ENCODE measurements around the gene TEDC2. TPM values are rescaled to one million over a fixed set of nuclear protein-coding genes. Genes with fewer than 3 reads are reported as not detected.

TEDC2 gene
- total RNA-seq, 4 donors from 2014 or later: 0.33 to 0.91 TPM; not detected in 2

- in situ Hi-C loops (cut with MboI; ENCODE audit: low sequenced_read_pairs in 4 of 4): no loop called here
- Histone ChIP-seq H3K36me3 (no peaks in the 10 kb centered on the region), H3K27ac (no peak overlapping the region), H3K4me3 (no peak overlapping the region), H3K27me3 (no peaks in the 10 kb centered on the region), H3K4me1 (no peaks in the 10 kb centered on the region), H3K9me3 (no peaks in the 10 kb centered on the region)
- DNase-seq (no peak), ATAC-seq (no peak)
- intact Hi-C loops (cut with DNase I; ENCODE audit: low total_unique reads): no loop called here
- TF ChIP-seq POLR2A (IDR thresholded peaks at IDR 0.05) (no peak), CTCF (IDR thresholded peaks at IDR 0.05 in 4 of 5, conservative IDR thresholded peaks at IDR 0.05 in 1 of 5) (no peak)
Measured at GRCh38 chr16:2452650-2453049, 7.3 kb upstream of the TEDC2 start.

GRCh38 chr16:2455081-2455845, 4.6 kb upstream of the TEDC2 start:
- no peak for TF ChIP-seq POLR2A (IDR thresholded peaks at IDR 0.05)
- TF ChIP-seq CTCF (IDR thresholded peaks at IDR 0.05 in 4 of 5, conservative IDR thresholded peaks at IDR 0.05 in 1 of 5): no peak
- intact Hi-C loops (cut with DNase I; ENCODE audit: low total_unique reads) (no loop called here), in situ Hi-C loops (cut with MboI; ENCODE audit: low sequenced_read_pairs in 4 of 4) (no loop called here)
- Histone ChIP-seq H3K9me3 (no peaks in the 10 kb centered on the region), H3K27ac (no peak overlapping the region), H3K27me3 (no peaks in the 10 kb centered on the region), H3K4me1 (peaks cover 2 to 10% of the 10 kb centered on the region in 2 donors), H3K36me3 (no peaks in the 10 kb centered on the region), H3K4me3 (no peak overlapping the region)
- ATAC-seq (no peak), DNase-seq (no peak)

- H3K27ac ChIP-seq: no peak overlapping the region
- H3K9me3 ChIP-seq: no peaks in the 10 kb centered on the region
- no peaks in the 10 kb centered on the region for H3K36me3 ChIP-seq
- intact Hi-C loops (cut with DNase I; ENCODE audit: low total_unique reads) (no loop called here), in situ Hi-C loops (cut with MboI; ENCODE audit: low sequenced_read_pairs in 4 of 4) (no loop called here)
- ATAC-seq: no peak
- TF ChIP-seq CTCF (IDR thresholded peaks at IDR 0.05 in 4 of 5, conservative IDR thresholded peaks at IDR 0.05 in 1 of 5): no peak
- no peak for TF ChIP-seq POLR2A (IDR thresholded peaks at IDR 0.05)
- H3K4me3 ChIP-seq: no peak overlapping the region
- H3K27me3 ChIP-seq: no peaks in the 10 kb centered on the region
- DNase-seq: no peak
- peaks cover 4 to 13% of the 10 kb centered on the region in 2 donors for H3K4me1 ChIP-seq
Measured at GRCh38 chr16:2456551-2457153, 3.3 kb upstream of the TEDC2 start.

- Histone ChIP-seq H3K4me3 (no peak overlapping the region), H3K9me3 (no peaks in the 10 kb centered on the region), H3K27me3 (no peaks in the 10 kb centered on the region), H3K4me1 (peaks cover 4 to 13% of the 10 kb centered on the region in 2 donors), H3K27ac (no peak overlapping the region), H3K36me3 (no peaks in the 10 kb centered on the region)
- no peak for DNase-seq
- intact Hi-C loops (cut with DNase I; ENCODE audit: low total_unique reads): no loop called here
- ATAC-seq: no peak
- TF ChIP-seq CTCF (IDR thresholded peaks at IDR 0.05 in 4 of 5, conservative IDR thresholded peaks at IDR 0.05 in 1 of 5) (no peak), POLR2A (IDR thresholded peaks at IDR 0.05) (no peak)
- in situ Hi-C loops (cut with MboI; ENCODE audit: low sequenced_read_pairs in 4 of 4): no loop called here
Measured at GRCh38 chr16:2457267-2457666, 2.6 kb upstream of the TEDC2 start.

Measured in gastrocnemius medialis (tissue), 4 donors.